ENCODE measurements around the gene LIX1L. TPM values are rescaled to one million over a fixed set of nuclear protein-coding genes. Genes with fewer than 3 reads are reported as not detected.

The LIX1L gene
- total RNA-seq, 1 experiment from 2014 or later: 0.82 TPM

DNA sequence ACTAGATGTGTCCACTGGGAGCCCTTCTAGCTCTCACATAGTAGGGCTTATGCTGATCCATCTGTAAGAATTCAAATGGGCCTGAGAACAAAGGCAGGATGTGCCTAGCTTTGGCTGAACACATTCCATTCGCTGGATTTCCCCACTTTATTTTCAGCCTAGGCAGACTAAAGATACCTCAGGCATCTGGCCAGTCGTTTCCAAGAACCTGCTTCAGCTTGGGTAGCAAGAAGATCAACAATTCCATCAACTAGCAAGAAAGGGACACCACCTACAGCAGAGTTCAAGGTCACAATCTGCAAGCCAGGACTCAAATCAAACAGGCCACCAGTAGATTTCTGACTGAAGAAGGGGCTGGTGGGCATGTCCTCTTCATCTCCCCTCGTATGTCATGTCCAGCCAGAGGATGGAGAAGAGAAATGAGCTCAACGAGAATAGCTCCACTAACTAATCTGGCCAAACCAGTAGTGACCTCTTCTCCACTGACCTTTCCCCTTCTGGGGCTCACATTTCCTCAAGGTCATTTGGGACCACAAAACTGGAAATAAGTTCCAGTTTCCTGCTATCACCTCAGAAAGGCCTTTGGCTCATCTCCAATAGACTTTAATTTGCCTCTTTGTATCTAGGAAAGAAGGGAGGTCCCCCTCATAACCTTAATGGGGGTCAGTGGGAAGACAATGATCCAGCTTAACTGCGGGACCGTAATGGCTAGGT is 24.4 kb upstream of the LIX1L start:
- Mint-ChIP-seq H3K36me3 (ENCODE audit: insufficient read depth, unreplicated experiment) (no peaks in the 10 kb centered on the region), H3K9me3 (ENCODE audit: unreplicated experiment) (no peaks in the 10 kb centered on the region), H3K4me1 (ENCODE audit: low read depth, unreplicated experiment) (peaks cover 14% of the 10 kb centered on the region), H3K27me3 (ENCODE audit: insufficient read depth, unreplicated experiment) (no peaks in the 10 kb centered on the region), H3K27ac (ENCODE audit: unreplicated experiment) (no peak overlapping the region), H3K4me3 (ENCODE audit: unreplicated experiment) (no peak overlapping the region)
- no peaks in the 10 kb centered on the region for H3K36me3 ChIP-seq (ENCODE audit: control insufficient read depth, insufficient read depth, low read length)
- H3K9me3 ChIP-seq: no peaks in the 10 kb centered on the region
- no peak overlapping the region for H3K4me3 ChIP-seq (ENCODE audit: low read depth, low read length)
- TF ChIP-seq, protein P1, sequence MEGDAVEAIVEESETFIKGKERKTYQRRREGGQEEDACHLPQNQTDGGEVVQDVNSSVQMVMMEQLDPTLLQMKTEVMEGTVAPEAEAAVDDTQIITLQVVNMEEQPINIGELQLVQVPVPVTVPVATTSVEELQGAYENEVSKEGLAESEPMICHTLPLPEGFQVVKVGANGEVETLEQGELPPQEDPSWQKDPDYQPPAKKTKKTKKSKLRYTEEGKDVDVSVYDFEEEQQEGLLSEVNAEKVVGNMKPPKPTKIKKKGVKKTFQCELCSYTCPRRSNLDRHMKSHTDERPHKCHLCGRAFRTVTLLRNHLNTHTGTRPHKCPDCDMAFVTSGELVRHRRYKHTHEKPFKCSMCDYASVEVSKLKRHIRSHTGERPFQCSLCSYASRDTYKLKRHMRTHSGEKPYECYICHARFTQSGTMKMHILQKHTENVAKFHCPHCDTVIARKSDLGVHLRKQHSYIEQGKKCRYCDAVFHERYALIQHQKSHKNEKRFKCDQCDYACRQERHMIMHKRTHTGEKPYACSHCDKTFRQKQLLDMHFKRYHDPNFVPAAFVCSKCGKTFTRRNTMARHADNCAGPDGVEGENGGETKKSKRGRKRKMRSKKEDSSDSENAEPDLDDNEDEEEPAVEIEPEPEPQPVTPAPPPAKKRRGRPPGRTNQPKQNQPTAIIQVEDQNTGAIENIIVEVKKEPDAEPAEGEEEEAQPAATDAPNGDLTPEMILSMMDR (IDR thresholded peaks at IDR 0.05; ENCODE audit: insufficient read depth in 1 of 2, low read depth in 1 of 2, low read length in 1 of 2, severe bottlenecking in 1 of 2, unreplicated experiment in 1 of 2): no peak
- intact Hi-C loops (cut with micrococcal nuclease; ENCODE audit: unreplicated experiment): no loop called here
- no TSS peak for BruUV-seq (replicated peaks)
- no peak for DNase-seq
- ChIA-PET POLR2A (interaction anchor here (0.6 kb wide), 1 partner anchor 70 kb away, joined by 3 read pairs; no protein-coding TSS in a partner anchor), CTCF (no interaction called here)
- no peaks in the 10 kb centered on the region for H3K27me3 ChIP-seq (replicated peaks; ENCODE audit: control insufficient read depth, insufficient read depth, low read length)
- peaks cover 46% of the 10 kb centered on the region for H3K4me1 ChIP-seq

GRCh38 chr1:145980457-145980994 is 22.7 kb upstream of the LIX1L start:
- CTCF ChIA-PET: interaction anchor here (0.5 to 1.4 kb wide), 2 partner anchors 18 to 62 kb away, joined by 4 to 7 read pairs; partner anchors contain the start of gene PEX11B
- no peaks in the 10 kb centered on the region for H3K27me3 Mint-ChIP-seq (ENCODE audit: insufficient read depth, unreplicated experiment)
- H3K4me1 ChIP-seq: peaks cover 37% of the 10 kb centered on the region
- no TSS peak for BruUV-seq (replicated peaks)
- POLR2A ChIA-PET: interaction anchor here (1.0 to 1.5 kb wide), 4 partner anchors 11 to 71 kb away, joined by 3 to 4 read pairs (median 4); no protein-coding TSS in a partner anchor
- no peak overlapping the region for H3K4me3 Mint-ChIP-seq (ENCODE audit: unreplicated experiment)
- intact Hi-C loops (cut with micrococcal nuclease; ENCODE audit: unreplicated experiment): no loop called here
- no peak for DNase-seq
- no peaks in the 10 kb centered on the region for H3K36me3 ChIP-seq (ENCODE audit: control insufficient read depth, insufficient read depth, low read length)
- no peaks in the 10 kb centered on the region for H3K9me3 Mint-ChIP-seq (ENCODE audit: unreplicated experiment)
- H3K36me3 Mint-ChIP-seq (ENCODE audit: insufficient read depth, unreplicated experiment): no peaks in the 10 kb centered on the region
- H3K27ac Mint-ChIP-seq (ENCODE audit: unreplicated experiment): no peak overlapping the region
- no peak overlapping the region for H3K4me3 ChIP-seq (ENCODE audit: low read depth, low read length)
- no peaks in the 10 kb centered on the region for H3K9me3 ChIP-seq
- H3K27me3 ChIP-seq (replicated peaks; ENCODE audit: control insufficient read depth, insufficient read depth, low read length): no peaks in the 10 kb centered on the region
- peaks cover 6% of the 10 kb centered on the region for H3K4me1 Mint-ChIP-seq (ENCODE audit: low read depth, unreplicated experiment)
- TF ChIP-seq, protein P1 (IDR thresholded peaks at IDR 0.05; ENCODE audit: insufficient read depth in 1 of 2, low read depth in 1 of 2, low read length in 1 of 2, severe bottlenecking in 1 of 2, unreplicated experiment in 1 of 2): no peak

GRCh38 chr1:145979746-145980456 is 22.1 kb upstream of the LIX1L start:
- CTCF ChIA-PET: interaction anchor here (0.5 to 3.1 kb wide), 13 partner anchors 11 to 135 kb away, joined by 3 to 18 read pairs (median 4); partner anchors contain the start of genes ANKRD34A, LIX1L, NUDT17 and PEX11B
- Mint-ChIP-seq H3K27ac (ENCODE audit: unreplicated experiment) (no peak overlapping the region), H3K4me3 (ENCODE audit: unreplicated experiment) (no peak overlapping the region), H3K9me3 (ENCODE audit: unreplicated experiment) (no peaks in the 10 kb centered on the region), H3K36me3 (ENCODE audit: insufficient read depth, unreplicated experiment) (no peaks in the 10 kb centered on the region), H3K27me3 (ENCODE audit: insufficient read depth, unreplicated experiment) (no peaks in the 10 kb centered on the region), H3K4me1 (ENCODE audit: low read depth, unreplicated experiment) (no peaks in the 10 kb centered on the region)
- TSS peak; percentile 74 for BruUV-seq (replicated peaks)
- DNase-seq: no peak
- no peaks in the 10 kb centered on the region for H3K9me3 ChIP-seq
- no peaks in the 10 kb centered on the region for H3K27me3 ChIP-seq (replicated peaks; ENCODE audit: control insufficient read depth, insufficient read depth, low read length)
- POLR2A ChIA-PET: interaction anchor here (0.6 to 1.9 kb wide), 7 partner anchors 12 to 72 kb away, joined by 3 to 7 read pairs (median 4); partner anchors contain the start of genes ANKRD34A and POLR3GL
- intact Hi-C loops (cut with micrococcal nuclease; ENCODE audit: unreplicated experiment): loop anchor here (1.0 to 5.0 kb wide), 2 partner anchors 16 to 53 kb away; partner anchors contain the start of genes RBM8A and TXNIP
- H3K4me1 ChIP-seq: peaks cover 32% of the 10 kb centered on the region
- H3K36me3 ChIP-seq (ENCODE audit: control insufficient read depth, insufficient read depth, low read length): no peaks in the 10 kb centered on the region
- no peak overlapping the region for H3K4me3 ChIP-seq (ENCODE audit: low read depth, low read length)
- TF ChIP-seq, protein P1 (IDR thresholded peaks at IDR 0.05; ENCODE audit: insufficient read depth in 1 of 2, low read depth in 1 of 2, low read length in 1 of 2, severe bottlenecking in 1 of 2, unreplicated experiment in 1 of 2): no peak

Data from Caco-2 (cell line).